Measurements from ENCODE around the gene ZNF664. TPM values are rescaled to one million over a fixed set of nuclear protein-coding genes. Genes with fewer than 3 reads are reported as not detected.

The ZNF664 gene
- total RNA-seq, 2 donors from 2014 or later = 131 to 139 TPM

GRCh38 chr12:123948796-123949769 is 23.9 kb upstream of the ZNF664 start:
- Mint-ChIP-seq H3K4me3 (no peak overlapping the region), H3K4me1 (peaks cover 12% of the 10 kb centered on the region), H3K9me3 (peaks cover 15% of the 10 kb centered on the region), H3K27me3 (ENCODE audit: insufficient read depth) (peaks cover 16% of the 10 kb centered on the region), H3K36me3 (ENCODE audit: low read depth) (peaks cover 47% of the 10 kb centered on the region), H3K27ac (no peak overlapping the region)
- peaks cover 22% of the 10 kb centered on the region for H3K36me3 ChIP-seq (ENCODE audit: control insufficient read depth, insufficient read depth, low read length)
- H3K9me3 ChIP-seq (ENCODE audit: control insufficient read depth, low read length) = peaks cover 35% of the 10 kb centered on the region
- TF ChIP-seq CTCF (conservative IDR thresholded peaks at IDR 0.05) = no peak
- no peak overlapping the region for H3K9ac ChIP-seq (ENCODE audit: extremely low read depth, low read length, poor library complexity, severe bottlenecking)
- no peak for DNase-seq
- H3K4me3 ChIP-seq (ENCODE audit: low read length) = peak overlapping the region; percentile 57
- H3K4me1 ChIP-seq (ENCODE audit: control insufficient read depth, insufficient read depth, low read length) = peaks cover 12% of the 10 kb centered on the region
- peak overlapping the region; percentile 83 for H3K27ac ChIP-seq (ENCODE audit: low read depth, low read length)
- H3K27me3 ChIP-seq (ENCODE audit: control insufficient read depth, insufficient read depth, low read length, poor library complexity, severe bottlenecking) = no peaks in the 10 kb centered on the region
- WGBS, 2 experiments (ENCODE audit: insufficient coverage in 1 of 2, insufficient read length in 1 of 2) = 78 to 93% methylated on average over 17 to 19 of the region's 19 CpGs

GRCh38 chr12:123949770-123950165 is 23.2 kb upstream of the ZNF664 start:
- Histone ChIP-seq H3K9ac (ENCODE audit: extremely low read depth, low read length, poor library complexity, severe bottlenecking) (no peak overlapping the region), H3K27ac (ENCODE audit: low read depth, low read length) (peak overlapping the region; percentile 83), H3K4me1 (ENCODE audit: control insufficient read depth, insufficient read depth, low read length) (peaks cover 12% of the 10 kb centered on the region), H3K27me3 (ENCODE audit: control insufficient read depth, insufficient read depth, low read length, poor library complexity, severe bottlenecking) (no peaks in the 10 kb centered on the region), H3K36me3 (ENCODE audit: control insufficient read depth, insufficient read depth, low read length) (peaks cover 15% of the 10 kb centered on the region), H3K4me3 (ENCODE audit: low read length) (no peak overlapping the region), H3K9me3 (ENCODE audit: control insufficient read depth, low read length) (peaks cover 35% of the 10 kb centered on the region)
- WGBS, 2 experiments (ENCODE audit: insufficient coverage in 1 of 2, insufficient read length in 1 of 2) = 87 to 93% methylated on average over 12 to 15 of the region's 15 CpGs
- Mint-ChIP-seq H3K27me3 (ENCODE audit: insufficient read depth) (peaks cover 14% of the 10 kb centered on the region), H3K27ac (no peak overlapping the region), H3K36me3 (ENCODE audit: low read depth) (peaks cover 42% of the 10 kb centered on the region), H3K9me3 (peaks cover 15% of the 10 kb centered on the region), H3K4me3 (no peak overlapping the region), H3K4me1 (peaks cover 12% of the 10 kb centered on the region)
- TF ChIP-seq CTCF (conservative IDR thresholded peaks at IDR 0.05) = no peak
- DNase-seq = no peak

- Histone ChIP-seq H3K27ac (ENCODE audit: low read depth, low read length) (no peak overlapping the region), H3K9ac (ENCODE audit: extremely low read depth, low read length, poor library complexity, severe bottlenecking) (no peak overlapping the region), H3K9me3 (ENCODE audit: control insufficient read depth, low read length) (peaks cover 35% of the 10 kb centered on the region), H3K36me3 (ENCODE audit: control insufficient read depth, insufficient read depth, low read length) (peaks cover 9% of the 10 kb centered on the region), H3K27me3 (ENCODE audit: control insufficient read depth, insufficient read depth, low read length, poor library complexity, severe bottlenecking) (no peaks in the 10 kb centered on the region), H3K4me3 (ENCODE audit: low read length) (no peak overlapping the region), H3K4me1 (ENCODE audit: control insufficient read depth, insufficient read depth, low read length) (peaks cover 12% of the 10 kb centered on the region)
- TF ChIP-seq CTCF (conservative IDR thresholded peaks at IDR 0.05) = no peak
- peaks cover 12% of the 10 kb centered on the region for H3K4me1 Mint-ChIP-seq
- peaks cover 17% of the 10 kb centered on the region for H3K27me3 Mint-ChIP-seq (ENCODE audit: insufficient read depth)
- no peak overlapping the region for H3K27ac Mint-ChIP-seq
- H3K36me3 Mint-ChIP-seq (ENCODE audit: low read depth) = peaks cover 32% of the 10 kb centered on the region
- no peak for DNase-seq
- 93 to 98% methylated on average over 14 to 15 of the region's 15 CpGs for WGBS, 2 experiments (ENCODE audit: insufficient coverage in 1 of 2, insufficient read length in 1 of 2)
- H3K9me3 Mint-ChIP-seq = peaks cover 15% of the 10 kb centered on the region
- H3K4me3 Mint-ChIP-seq = no peak overlapping the region
Measured at GRCh38 chr12:123950476-123951349, 22.3 kb upstream of the ZNF664 start.
